BE2C (cell line): ENCODE data around the gene TECPR2.

Experiments used
- DNase-seq: peaks from one replicate; pipeline ENCODE4 v3.0.0-alpha.2; 2020
- H3K27me3 ChIP-seq: fragments of 250-450 bp; sonication (Bioruptor Pico); 2 replicates; pipeline ENCODE4 v1.5.1; 2020; ENCODE audit warnings: mild to moderate bottlenecking
- H3K36me3 ChIP-seq: fragments of 250-450 bp; sonication (Bioruptor Pico); 2 replicates; pipeline ENCODE4 v1.5.1; 2020; ENCODE audit warnings: mild to moderate bottlenecking
- H3K4me1 ChIP-seq: fragments of 250-450 bp; sonication (Bioruptor Pico); 2 replicates; pipeline ENCODE4 v1.5.1; 2020
- H3K4me3 ChIP-seq: 2 replicates; pipeline ENCODE4 v1.5.1; 2011; ENCODE audit warnings: low read depth, low read length
- H3K9me3 ChIP-seq: fragments of 250-450 bp; sonication (Bioruptor Pico); 2 replicates; pipeline ENCODE4 v1.5.1; 2020
- CTCF ChIP-seq: IDR thresholded peaks from 2 replicates; pipeline ENCODE4 v1.5.1; 2012; ENCODE audit warnings: mild to moderate bottlenecking, low read depth, low read length

Gene TECPR2

GRCh38 chr14:102474934-102475333 lies 112.2 kb downstream of the TECPR2 start:
- DNase-seq = peak; percentile 68
- H3K9me3 ChIP-seq = no peaks in the 10 kb centered on the region
- no peak for TF ChIP-seq CTCF
- no peaks in the 10 kb centered on the region for H3K27me3 ChIP-seq
- H3K4me1 ChIP-seq = no peaks in the 10 kb centered on the region
- no peaks in the 10 kb centered on the region for H3K36me3 ChIP-seq
- no peak overlapping the region for H3K4me3 ChIP-seq

GRCh38 chr14:102479107-102479506 lies 116.4 kb downstream of the TECPR2 start:
- Histone ChIP-seq H3K9me3 (no peaks in the 10 kb centered on the region), H3K4me3 (no peak overlapping the region), H3K36me3 (no peaks in the 10 kb centered on the region), H3K4me1 (no peaks in the 10 kb centered on the region), H3K27me3 (no peaks in the 10 kb centered on the region)
- TF ChIP-seq CTCF = no peak
- no peak for DNase-seq

GRCh38 chr14:102479777-102480176 lies 117.0 kb downstream of the TECPR2 start:
- no peak for TF ChIP-seq CTCF
- H3K9me3 ChIP-seq = no peaks in the 10 kb centered on the region
- no peaks in the 10 kb centered on the region for H3K27me3 ChIP-seq
- no peaks in the 10 kb centered on the region for H3K4me1 ChIP-seq
- H3K36me3 ChIP-seq = no peaks in the 10 kb centered on the region
- peak; percentile 89 for DNase-seq
- no peak overlapping the region for H3K4me3 ChIP-seq

DNA sequence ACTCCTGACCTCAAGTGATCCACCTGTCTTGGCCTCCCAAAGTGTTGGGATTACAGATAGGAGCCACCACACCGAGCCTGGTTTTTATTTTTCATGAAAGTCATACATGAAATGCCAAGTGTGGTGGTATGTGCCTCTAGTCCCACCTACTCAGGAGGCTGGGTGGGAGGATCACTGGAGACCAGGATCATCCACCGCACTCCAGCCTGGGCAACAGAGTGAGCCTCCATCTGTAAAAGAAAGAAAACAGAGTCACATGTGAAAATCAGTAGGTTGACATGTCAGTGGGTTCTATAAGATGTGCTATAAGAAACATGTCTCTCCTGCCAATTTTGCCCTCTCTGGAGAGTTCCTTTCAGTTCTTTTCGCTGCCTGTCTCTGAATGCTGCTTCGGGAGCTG lies 118.6 kb downstream of the TECPR2 start:
- H3K27me3 ChIP-seq = no peaks in the 10 kb centered on the region
- DNase-seq = no peak
- TF ChIP-seq CTCF = no peak
- no peaks in the 10 kb centered on the region for H3K9me3 ChIP-seq
- no peak overlapping the region for H3K4me3 ChIP-seq
- H3K4me1 ChIP-seq = no peaks in the 10 kb centered on the region
- no peaks in the 10 kb centered on the region for H3K36me3 ChIP-seq

DNA sequence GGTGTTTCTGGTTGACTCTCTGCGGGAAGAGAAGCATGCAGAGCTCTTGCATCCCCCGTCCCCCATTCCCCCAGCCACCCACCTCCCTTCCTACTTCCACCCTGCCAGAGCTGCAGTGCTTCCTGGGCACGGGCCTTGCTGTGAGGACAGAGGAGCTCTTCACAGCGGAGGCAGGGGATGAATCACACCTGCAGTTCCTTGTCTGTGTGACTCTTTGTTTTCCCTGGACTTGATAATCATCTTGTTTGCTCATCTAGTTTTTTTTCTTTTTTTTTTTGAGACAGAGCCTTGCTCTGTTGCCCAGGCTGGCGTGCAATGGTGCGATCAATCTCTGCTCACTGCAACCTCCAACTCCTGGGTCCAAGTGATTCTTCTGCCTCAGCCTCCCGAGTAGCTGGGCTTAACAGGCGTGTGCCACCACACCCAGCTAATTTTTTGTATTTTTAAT lies 119.1 kb downstream of the TECPR2 start:
- DNase-seq = no peak
- Histone ChIP-seq H3K36me3 (no peaks in the 10 kb centered on the region), H3K4me1 (no peaks in the 10 kb centered on the region), H3K4me3 (no peak overlapping the region), H3K27me3 (no peaks in the 10 kb centered on the region), H3K9me3 (no peaks in the 10 kb centered on the region)
- no peak for TF ChIP-seq CTCF

DNA sequence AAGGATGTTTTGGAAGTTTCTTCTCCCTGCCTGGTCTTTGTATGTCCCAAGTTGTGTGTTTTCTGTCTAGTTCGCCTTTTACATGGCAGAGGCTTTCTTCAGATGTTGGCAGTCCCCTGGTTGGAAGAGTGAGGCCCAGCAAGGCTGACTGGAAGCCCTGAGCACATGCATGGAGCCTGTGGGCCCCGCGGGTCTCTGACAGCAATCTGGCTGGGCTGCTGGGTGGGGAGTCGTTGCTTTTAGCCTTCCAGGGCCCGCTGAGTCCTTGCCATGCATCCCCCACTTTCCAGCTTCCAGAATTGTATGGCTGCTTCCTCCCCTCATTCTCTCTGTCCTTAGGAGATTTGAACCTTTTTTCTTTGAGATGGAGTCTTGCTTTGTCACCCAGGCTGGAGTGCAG lies 121.6 kb downstream of the TECPR2 start:
- H3K4me3 ChIP-seq = no peak overlapping the region
- no peaks in the 10 kb centered on the region for H3K36me3 ChIP-seq
- H3K4me1 ChIP-seq = no peaks in the 10 kb centered on the region
- DNase-seq = no peak
- H3K27me3 ChIP-seq = no peaks in the 10 kb centered on the region
- no peak for TF ChIP-seq CTCF
- H3K9me3 ChIP-seq = no peaks in the 10 kb centered on the region
